GM23248 (cell line): ENCODE measurements around the gene MED8.

ENCODE experiments used
- EZH2 ChIP-seq: fragments of 200-600 bp; sonication (generic); IDR thresholded peaks from 2 replicates; pipeline ENCODE4 v1.6.1; 2018; ENCODE audit warnings: antibody characterized with exemption, mild to moderate bottlenecking; ENCODE audit not compliant: insufficient read depth, poor library complexity, severe bottlenecking
- EZH2phosphoT487 ChIP-seq: fragments of 200-600 bp; sonication (generic); IDR thresholded peaks from 2 replicates; pipeline ENCODE4 v1.6.1; 2018; ENCODE audit warnings: antibody characterized with exemption, moderate library complexity, mild to moderate bottlenecking, low read depth; ENCODE audit not compliant: insufficient read depth

GRCh38 chr1:43405876-43406234, 16.3 kb upstream of the MED8 start:
- TF ChIP-seq EZH2, result no peak
- no peak for TF ChIP-seq EZH2phosphoT487
